BE2C (cell line): ENCODE results near the gene HMG20A.
"Not testable (repeated sequence)": the region's sequence is repeated elsewhere in the genome, so short reads cannot be mapped to it uniquely, and the experiment has no call there.

ENCODE experiments used
- DNase-seq: peaks from one replicate; pipeline ENCODE4 v3.0.0-alpha.2; 2020
- H3K27me3 ChIP-seq: fragments of 250-450 bp; sonication (Bioruptor Pico); 2 replicates; pipeline ENCODE4 v1.5.1; 2020; ENCODE audit warnings: mild to moderate bottlenecking
- H3K36me3 ChIP-seq: fragments of 250-450 bp; sonication (Bioruptor Pico); 2 replicates; pipeline ENCODE4 v1.5.1; 2020; ENCODE audit warnings: mild to moderate bottlenecking
- H3K4me1 ChIP-seq: fragments of 250-450 bp; sonication (Bioruptor Pico); 2 replicates; pipeline ENCODE4 v1.5.1; 2020
- H3K4me3 ChIP-seq: 2 replicates; pipeline ENCODE4 v1.5.1; 2011; ENCODE audit warnings: low read depth, low read length
- H3K9me3 ChIP-seq: fragments of 250-450 bp; sonication (Bioruptor Pico); 2 replicates; pipeline ENCODE4 v1.5.1; 2020
- TF ChIP-seq, protein P1 (sequence below): IDR thresholded peaks from 2 replicates; pipeline ENCODE4 v1.5.1; 2012; ENCODE audit warnings: mild to moderate bottlenecking, low read depth, low read length

Gene HMG20A

GRCh38 chr15:77402740-77403379 lies 17.8 kb upstream of the HMG20A start:
- H3K4me3 ChIP-seq = no peak overlapping the region
- DNase-seq = no peak
- TF ChIP-seq, protein P1, sequence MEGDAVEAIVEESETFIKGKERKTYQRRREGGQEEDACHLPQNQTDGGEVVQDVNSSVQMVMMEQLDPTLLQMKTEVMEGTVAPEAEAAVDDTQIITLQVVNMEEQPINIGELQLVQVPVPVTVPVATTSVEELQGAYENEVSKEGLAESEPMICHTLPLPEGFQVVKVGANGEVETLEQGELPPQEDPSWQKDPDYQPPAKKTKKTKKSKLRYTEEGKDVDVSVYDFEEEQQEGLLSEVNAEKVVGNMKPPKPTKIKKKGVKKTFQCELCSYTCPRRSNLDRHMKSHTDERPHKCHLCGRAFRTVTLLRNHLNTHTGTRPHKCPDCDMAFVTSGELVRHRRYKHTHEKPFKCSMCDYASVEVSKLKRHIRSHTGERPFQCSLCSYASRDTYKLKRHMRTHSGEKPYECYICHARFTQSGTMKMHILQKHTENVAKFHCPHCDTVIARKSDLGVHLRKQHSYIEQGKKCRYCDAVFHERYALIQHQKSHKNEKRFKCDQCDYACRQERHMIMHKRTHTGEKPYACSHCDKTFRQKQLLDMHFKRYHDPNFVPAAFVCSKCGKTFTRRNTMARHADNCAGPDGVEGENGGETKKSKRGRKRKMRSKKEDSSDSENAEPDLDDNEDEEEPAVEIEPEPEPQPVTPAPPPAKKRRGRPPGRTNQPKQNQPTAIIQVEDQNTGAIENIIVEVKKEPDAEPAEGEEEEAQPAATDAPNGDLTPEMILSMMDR = no peak

DNA sequence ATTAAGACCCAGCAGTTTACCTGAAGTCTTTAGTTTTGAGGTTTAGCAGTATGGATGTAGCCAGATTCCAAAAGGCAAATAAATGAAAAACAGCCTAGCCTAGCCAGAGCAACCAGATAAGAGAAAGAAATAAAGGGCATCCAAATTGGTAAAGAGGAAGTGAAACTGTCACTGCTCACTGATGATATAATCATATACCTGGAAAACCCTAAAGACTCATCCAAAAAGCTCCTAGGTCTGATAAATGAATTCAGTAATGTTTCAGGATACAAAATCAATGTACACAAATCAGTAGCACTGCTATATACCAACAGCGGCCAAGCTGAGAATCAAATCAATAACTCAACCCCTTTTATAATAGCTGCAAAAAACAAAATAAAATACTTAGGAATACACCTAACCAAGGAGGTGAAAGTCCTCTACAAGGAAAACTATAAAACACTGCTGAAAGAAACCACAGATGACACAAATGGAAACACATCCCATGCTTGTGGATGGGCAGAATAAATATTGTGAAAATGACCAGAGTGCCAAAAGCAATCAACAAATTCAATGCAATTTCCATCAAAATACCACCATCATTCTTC lies 14.4 kb upstream of the HMG20A start:
- H3K36me3 ChIP-seq, H3K9me3 ChIP-seq, H3K4me1 ChIP-seq, H3K27me3 ChIP-seq, DNase-seq, H3K4me3 ChIP-seq: not testable (repeated sequence)

More at GRCh38 chr15:77402740-77403379, 17.8 kb upstream of the HMG20A start:
- H3K9me3 ChIP-seq = no peaks in the 10 kb centered on the region
- no peaks in the 10 kb centered on the region for H3K27me3 ChIP-seq
- H3K36me3 ChIP-seq = no peaks in the 10 kb centered on the region
- no peaks in the 10 kb centered on the region; the same call in 1 of the 2 replicates for H3K4me1 ChIP-seq

GRCh38 chr15:77406846-77407245 lies 13.8 kb upstream of the HMG20A start:
- H3K9me3 ChIP-seq = no peaks in the 10 kb centered on the region
- no peaks in the 10 kb centered on the region; the same call in 1 of the 2 replicates for H3K4me1 ChIP-seq
- H3K27me3 ChIP-seq = no peaks in the 10 kb centered on the region
- TF ChIP-seq, protein P1 = no peak
- no peak overlapping the region for H3K4me3 ChIP-seq
- no peaks in the 10 kb centered on the region for H3K36me3 ChIP-seq
- DNase-seq = no peak

DNA sequence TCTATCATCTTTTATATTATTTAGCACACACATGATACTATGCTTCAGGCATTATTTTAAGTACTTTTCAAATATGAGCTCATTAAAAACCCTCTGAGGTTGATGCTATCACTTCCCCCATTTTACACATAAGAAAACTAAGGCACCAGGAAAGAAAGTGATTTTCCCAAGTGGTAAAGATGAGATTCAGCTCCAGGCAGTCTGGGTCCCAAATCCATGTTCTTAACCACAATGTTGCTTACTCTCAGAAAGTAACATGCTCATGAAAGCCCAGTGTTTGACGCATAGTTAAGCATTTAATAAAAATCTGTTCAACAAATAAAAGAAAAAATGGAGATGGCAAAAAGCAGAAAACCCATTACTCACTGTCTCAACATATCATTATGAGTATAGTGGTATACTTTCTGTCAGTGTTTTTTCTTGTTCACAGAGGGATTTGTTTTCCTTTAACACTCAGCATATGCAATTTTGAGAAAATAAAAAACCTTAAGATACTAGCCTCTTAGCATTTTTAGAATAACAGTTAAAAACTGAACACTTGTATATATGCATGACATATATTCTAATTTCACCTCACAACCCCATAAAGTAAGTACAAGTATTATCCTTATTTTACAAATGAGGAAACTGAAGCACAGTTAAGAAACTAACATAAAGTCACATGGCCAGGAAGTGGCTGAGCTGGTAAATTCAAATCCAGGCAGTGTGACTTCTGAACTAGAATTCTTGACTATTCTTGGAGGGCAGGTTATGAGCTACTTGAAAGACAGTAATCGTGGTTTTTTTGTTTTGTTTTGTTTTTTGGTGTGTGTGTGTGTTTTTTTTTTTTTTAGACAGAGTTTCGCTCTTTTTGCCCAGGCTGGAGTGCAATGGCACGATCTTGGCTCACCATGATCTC lies 11.2 kb upstream of the HMG20A start:
- Histone ChIP-seq H3K4me1 (no peaks in the 10 kb centered on the region; the same call in 1 of the 2 replicates), H3K4me3 (no peak overlapping the region), H3K36me3 (no peaks in the 10 kb centered on the region), H3K27me3 (no peaks in the 10 kb centered on the region), H3K9me3 (no peaks in the 10 kb centered on the region)
- DNase-seq = no peak
- TF ChIP-seq, protein P1 = no peak

GRCh38 chr15:77410157-77410500 lies 10.6 kb upstream of the HMG20A start:
- DNase-seq, H3K9me3 ChIP-seq, H3K4me1 ChIP-seq, H3K36me3 ChIP-seq, H3K4me3 ChIP-seq, H3K27me3 ChIP-seq: not testable (repeated sequence)

DNA sequence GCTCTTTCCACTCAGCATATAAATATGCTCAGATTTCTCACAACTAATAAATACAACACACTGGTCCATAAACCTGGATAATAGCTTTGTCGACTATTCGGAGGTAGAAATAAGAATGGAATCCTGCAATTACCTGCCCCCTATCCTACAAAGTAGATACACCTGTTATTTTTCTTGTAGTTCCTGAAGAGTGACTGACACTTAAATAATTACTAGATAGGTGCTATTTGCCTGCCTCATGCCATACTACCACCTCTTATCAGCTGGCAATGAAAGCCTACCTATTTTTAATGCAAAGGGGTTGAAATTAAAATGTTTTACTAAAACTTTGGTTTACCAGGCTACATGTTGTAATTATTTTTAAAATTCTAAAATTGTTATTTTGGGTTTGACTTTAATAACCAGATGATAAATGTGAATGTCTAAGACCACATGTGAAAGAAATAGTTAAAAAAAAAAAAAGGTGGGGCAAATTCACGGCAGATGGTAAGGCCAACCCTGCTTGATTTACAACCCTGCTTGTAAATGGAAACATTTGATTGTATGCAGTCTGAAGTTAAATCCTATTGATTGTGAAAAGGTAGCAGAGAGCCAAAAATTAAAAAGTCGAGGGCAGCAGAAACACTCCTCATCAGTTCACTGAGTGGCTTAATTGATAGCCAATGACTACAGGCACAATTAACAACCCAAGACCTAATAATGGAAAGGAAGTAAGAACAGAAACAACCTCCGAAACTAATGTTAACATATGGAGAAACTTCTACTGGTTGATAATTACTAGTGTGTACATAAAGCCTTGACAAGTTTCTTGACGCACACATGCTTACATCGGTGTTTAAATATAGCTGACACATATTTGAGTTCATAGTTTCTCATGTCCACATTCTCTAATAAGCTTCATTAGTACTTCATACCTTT lies 9.7 kb upstream of the HMG20A start:
- Histone ChIP-seq H3K4me3 (no peak overlapping the region), H3K4me1 (no peaks in the 10 kb centered on the region), H3K36me3 (no peaks in the 10 kb centered on the region), H3K27me3 (no peaks in the 10 kb centered on the region), H3K9me3 (no peaks in the 10 kb centered on the region)
- TF ChIP-seq, protein P1 = no peak
- no peak for DNase-seq
